T-helper 9 cell (primary cell): ENCODE measurements around the gene CYP2J2.
"Not testable (repeated sequence)": the region's sequence is repeated elsewhere in the genome, so short reads cannot be mapped to it uniquely, and the experiment has no call there.

Experiments used
- DNase-seq: peaks from one replicate; pipeline ENCODE4 v3.0.0-alpha.2; 2020

The CYP2J2 gene

DNA sequence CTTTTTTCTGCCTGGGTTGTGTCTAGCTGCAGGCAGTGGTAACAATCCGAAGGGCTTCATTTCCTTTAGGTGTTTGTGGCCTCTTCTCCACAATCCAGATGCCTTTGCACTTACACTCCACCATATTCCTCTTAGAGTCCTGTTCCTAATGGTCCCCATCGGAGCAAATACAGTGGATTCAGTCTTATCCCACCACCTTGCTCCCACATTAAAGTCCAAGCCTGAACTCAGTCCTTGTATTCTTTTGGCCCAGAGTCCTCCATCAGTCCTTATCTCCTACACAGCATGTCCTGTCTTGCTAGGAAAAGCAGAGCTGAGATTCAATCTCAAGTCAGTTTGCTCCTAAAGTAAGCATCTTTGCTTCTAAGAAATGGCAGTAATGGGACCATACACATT is 8.8 kb downstream of the CYP2J2 start:
- DNase-seq, result no peak

DNA sequence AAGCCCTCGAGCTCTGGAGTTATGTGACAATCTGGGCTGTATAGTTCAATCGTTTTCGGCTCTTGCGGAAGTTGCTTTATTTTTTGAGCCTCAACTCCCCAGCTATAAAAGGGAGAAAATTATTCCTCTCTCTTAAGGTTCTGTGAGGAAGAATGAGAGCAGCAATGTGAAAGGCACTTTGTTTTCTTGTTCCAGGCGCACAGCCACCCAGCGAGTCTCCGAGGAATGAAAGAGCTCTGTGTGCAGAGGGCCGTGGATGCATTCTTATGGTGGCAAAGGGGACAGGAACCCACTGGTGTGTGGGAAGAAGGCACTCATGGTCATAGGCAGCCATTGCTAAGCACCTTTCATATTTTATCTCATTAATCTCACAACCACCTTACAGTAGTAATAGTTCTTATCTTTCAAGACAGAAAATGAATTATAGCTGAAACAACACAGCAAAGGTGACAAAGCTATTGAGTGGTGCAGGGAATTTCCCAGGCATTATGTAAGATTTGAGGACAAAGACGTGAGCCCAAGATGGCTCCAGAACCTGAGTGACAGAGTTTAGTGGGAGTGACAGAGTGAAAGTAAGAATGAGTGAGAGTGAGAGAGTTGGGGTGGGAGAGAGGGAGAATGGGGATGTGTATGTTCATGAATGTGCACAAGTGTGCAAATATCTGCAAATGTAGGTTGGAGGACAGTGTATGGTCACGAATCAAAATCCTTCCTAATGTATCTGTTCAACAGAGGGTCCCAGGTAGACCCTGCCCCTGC is 9.4 kb downstream of the CYP2J2 start:
- no peak for DNase-seq

DNA sequence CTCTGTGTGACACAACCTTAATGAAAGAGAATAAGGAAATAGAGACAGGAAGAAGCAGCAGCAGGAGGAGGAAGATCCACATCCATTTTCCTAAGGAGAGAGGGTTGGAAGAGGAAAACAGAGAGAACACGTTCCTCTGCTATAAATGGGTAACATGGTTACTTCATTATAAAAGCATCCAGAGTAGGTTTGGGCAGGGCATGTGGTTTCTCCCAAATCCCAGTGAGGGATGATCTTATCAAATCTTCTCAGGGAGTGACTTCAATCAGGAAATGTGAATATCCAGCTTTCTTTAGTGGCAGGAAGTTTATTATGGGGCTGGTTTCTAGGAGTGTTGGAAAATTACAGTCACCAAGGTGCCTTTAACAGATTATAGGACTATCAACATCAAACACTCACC is 11.1 kb downstream of the CYP2J2 start:
- no peak for DNase-seq

DNA sequence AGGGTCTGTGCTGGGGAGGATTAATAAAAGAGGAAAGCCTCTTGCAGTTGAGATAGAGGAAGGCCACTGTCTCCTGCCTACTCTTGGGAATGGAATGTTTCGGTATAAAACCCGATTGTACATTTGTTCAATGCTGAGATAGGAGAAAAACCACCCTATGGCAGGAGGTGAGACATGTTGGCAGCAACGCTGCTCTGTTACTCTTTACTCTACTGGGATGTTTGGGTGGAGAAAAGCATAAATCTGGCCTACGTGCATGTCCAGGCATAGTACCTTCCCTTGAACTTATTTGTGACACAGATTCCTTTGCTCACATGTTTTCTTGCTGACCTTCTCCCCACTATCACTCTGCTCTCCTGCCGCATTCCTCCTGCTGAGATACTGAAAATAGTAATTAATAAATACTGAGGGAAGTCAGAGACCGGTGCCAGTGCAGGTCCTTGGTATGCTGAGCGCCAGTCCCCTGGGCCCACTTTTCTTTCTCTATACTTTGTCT is 11.7 kb downstream of the CYP2J2 start:
- not testable (repeated sequence) for DNase-seq

DNA sequence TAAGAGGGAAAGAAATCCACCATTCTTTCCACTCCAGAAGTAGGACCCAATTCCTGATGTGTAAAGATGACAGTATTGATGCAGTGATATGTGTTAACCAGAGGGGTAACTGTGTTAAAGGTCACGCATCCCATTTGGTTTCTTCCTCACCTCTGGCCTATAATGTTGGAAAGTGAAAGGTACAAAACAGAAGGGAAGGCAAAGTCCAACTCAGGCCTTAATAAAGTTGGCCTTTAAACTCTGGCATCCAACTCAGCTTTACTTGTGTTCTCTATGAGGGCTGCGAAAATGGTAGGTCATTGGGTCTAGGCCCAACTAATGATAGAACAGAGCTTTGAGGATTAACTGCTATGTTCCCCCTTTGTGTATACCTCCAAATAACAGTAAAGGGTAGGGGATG is 17.9 kb downstream of the CYP2J2 start:
- DNase-seq, result no peak

DNA sequence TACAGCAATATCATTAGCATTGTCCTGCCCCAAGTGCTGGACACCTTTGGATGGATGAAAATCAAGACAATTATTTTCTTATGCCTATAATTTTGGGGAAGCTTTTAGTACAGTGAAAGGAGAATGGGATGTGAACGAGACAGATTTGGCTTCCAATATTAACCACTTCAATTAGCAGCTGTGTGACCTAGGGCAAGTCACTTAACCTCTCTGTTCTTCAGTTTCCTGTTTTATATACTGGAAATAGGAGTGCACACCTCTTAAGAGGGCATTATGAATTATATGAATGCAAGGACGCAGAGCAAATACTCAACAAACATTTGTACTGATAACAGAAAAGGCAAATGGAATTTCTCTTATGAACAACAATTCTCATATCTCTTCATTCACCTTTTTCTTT is 18.5 kb downstream of the CYP2J2 start:
- DNase-seq, result no peak

DNA sequence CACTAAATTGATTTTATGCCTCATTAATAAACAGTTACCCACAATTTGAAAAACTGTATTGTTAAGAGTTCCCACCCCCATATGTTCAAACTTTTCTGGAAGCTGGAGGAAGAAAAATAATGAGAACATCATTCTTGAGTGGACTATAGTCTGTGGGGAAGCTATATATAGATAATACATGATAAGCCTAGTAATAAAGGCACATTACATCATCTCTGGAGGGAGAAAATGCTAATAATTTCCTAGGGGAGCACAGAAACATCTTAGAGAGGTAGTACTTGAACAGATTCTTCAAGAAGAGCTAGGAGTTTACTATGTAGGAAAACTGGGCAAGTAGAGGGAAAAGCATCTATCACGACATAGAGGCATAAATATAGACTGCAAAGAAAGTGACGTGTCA is 19.6 kb downstream of the CYP2J2 start:
- no peak for DNase-seq

DNA sequence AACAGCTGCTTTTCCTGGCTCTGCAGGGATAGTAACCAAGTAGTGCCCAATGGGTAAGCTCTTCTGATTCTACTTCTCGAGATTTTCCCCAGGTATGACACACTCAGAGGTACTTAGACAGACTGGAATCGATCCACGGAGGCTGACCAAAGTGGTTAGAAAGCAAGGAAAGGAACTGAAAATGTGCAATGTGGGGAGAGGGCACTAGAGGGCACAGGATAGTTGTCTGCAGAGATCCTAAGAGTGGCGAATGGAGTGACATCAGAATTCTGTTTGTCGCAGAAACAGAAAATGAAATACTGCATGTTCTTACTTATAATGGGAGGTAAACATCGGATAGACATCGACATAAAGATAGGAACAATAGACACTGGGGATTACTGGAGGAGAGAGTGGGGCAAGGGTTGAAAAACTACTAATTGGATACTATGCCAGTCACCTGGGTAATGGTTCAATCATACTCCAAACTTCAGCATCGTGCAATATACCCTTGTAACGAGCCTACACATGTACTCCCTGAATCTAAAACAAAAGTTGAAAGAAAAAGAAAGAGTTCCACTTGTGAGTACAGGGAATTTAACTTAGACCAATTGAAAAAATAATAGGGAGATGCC is 23.3 kb downstream of the CYP2J2 start:
- no peak for DNase-seq

DNA sequence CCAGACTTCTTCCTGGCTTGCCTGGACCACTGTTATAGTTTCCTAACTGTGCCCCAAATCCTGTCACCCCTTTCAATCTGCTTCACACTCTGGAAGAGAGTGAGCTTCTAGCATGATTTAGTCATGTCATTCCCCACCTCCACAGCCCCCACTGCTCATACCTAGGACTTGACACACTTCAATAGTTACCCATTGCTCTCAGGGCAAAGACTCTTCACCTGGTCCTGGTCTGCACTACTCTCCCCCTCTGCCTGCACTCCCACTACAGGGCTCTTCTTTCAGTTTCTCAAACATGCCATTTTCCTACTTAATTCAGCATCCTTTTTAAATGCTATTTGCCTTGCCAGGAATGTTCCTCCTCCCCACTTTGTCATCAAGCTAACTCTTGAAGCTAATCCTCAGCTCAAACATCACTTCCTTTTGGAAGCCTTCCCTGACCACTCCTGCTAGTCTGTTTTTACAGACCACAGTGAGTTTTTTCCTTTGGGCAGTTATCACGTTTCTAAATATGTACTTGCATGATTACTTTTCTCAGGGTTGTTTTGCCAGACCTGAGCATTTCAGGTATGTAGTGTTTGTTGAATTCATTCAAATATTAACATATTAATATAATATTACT is 24.7 kb downstream of the CYP2J2 start:
- no peak for DNase-seq

DNA sequence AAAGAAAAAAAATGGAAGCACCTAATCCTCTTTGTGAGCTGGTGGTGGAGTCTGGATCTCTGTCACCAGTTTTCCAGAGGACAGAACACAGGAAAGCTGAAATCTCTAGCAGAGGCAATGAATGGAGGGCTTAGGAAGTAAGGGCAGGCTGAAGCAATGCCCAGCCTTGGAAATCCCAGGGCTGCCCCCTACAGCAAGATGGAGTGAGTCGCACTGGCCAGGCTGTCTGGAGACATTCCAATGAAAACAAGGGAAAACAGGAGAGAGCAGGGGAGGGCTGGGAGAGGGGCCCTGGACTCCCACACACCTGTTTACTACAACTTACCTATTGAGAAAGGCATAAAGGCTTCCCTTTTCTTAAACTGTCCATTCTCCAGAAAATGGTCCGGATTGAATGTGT is 25.9 kb downstream of the CYP2J2 start:
- no peak for DNase-seq

DNA sequence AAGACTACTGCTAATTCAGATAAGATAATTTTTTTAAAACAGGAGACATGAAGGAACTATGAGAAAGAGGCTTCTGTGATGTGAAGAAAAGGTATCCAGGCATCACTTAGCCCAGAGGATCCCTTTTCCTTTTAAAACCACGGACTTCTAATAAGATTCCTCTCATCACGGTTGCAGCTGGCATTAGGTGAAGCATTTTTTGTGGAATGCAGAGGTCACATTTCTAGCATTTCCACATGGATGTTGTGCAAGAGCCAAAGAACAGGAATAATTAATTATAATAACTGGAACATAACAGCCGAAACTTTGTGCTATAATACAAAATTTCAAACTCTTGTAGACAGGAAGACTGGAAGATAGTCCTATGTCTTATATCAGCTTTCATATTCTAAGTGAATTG is 27.6 kb downstream of the CYP2J2 start:
- DNase-seq, result no peak

DNA sequence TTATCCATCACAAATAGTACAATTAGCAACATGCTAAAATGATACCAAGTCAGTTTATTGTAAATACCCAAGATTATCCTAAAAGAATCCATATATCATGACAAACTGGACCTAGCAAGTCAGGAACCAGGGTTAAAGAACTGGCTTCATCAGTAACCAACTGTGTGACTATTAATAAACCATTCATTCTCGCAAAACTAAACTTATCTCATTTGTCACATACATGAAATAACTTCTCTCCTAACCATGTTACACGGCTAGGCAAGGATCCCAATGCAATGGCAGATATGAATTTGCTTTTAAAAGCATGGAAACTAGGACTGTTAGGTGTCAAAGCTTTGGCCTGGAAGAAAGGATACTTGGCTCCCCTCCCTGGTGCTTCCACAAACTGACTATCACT is 29.4 kb downstream of the CYP2J2 start:
- no peak for DNase-seq

DNA sequence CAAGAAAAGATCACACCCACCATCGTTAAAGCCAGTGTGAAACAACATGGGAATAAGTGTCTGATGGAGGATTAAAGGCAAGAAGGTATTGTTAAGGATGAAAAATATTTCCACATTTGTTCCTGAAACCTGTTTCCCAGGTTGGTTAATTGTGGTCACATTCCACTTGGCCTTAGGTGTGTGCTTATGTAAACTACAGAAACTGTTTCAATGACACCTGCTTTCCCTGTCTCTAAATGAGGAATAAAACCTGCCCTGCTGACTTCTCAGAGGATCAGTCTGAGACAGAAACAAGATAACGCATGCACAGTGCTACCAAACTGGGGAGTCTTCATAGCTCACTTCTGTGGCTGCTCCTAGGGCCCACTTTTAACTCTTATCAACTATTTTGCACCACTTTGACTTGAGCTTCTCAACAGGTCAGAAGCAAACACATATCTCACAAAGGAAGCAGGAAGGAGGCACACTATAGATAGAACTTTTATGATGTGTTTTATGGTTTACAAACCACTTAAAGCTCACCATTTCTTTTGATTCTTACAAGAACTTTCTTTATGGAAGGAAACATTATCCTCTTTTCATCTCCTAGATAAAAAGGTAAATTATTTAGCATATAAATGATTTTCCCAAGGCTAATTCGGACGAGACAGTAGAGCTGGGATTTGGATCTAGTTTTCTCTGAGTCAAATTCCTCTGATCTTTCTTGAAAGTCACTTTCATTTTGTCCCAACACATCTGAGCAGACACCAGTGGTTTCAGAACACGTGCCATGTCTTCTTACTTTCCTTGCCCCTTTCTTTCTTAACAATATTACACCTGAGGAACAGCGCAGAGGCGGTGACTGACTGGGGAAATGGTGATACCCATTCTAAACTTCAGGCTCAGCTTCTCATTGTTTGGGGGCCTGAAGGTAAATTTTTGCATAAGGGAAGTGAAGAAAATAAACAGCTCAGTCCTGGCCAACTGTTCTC is 33.4 kb downstream of the CYP2J2 start:
- DNase-seq, result no peak

DNA sequence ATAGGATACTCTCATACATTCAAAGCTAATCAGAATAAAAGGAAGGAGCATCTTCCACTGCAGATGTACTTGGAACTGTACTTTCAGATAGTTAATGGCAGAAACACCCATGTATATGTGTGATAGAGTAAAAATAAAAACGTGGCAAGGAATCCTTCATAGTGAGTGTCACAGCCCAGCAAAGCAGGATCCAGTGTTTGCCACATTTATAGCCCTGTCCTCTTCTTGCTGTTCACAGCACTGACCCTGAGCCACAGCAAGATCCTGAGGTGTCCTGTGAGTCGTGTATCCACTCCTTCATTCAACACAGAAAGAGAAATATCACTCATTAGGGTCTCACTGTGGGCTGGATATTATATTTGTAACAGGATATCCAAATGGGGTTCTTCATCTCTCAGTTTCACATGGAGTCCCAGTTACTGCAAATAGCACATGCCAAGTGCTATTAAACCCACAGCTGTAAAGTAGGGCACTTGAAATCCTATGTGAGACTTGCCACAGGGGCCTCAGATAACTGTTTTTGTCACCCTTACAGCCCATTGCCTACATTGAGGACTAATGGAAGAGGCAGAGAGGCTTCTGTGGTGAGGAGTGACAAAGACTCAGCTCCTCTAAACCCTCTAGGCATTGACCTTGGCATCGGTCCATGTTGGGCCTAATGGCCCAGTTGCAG is 41.3 kb downstream of the CYP2J2 start:
- no peak for DNase-seq

DNA sequence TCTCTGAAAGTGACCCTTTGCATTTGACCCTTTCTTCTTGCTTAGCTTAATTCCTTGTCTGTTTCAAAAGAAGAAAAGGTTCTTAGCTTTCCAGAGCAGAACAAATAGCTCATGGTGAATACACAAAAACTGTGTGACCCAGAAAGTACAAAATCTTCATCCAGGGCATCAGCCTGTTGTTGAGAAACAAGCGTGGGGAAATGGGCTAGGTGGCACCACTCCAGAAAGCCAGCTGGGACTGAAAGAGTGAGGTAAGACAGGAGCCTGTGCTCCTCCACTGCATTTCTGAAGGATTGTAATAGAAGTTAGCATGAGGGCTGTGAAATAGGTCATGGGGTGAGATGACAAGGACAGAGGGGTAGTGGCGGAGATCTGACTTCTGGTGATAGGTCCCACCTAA is 45.8 kb downstream of the CYP2J2 start:
- no peak for DNase-seq

DNA sequence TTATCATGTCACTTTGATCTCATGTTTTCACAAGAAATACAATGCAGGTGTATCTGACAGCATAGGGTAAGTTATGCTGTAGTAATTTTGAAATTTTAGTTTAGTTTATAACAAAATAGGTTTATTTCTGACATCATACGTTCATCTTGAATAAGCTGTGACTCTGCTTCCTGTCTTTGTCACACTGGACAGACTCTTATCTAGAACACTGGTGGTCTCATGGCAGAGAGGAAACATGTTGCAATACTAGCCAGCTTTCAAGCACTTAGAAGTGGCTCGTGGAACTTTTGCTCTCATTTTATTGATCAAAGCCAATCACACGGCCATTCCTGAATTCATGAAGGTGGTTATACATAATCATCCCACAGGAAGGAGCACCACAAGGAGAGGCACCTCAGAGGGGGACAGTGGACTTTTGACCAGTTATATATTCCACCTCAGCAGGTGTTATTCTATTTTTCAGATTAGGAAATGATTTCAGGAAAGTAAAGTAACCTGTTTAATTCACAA is 46.5 kb downstream of the CYP2J2 start:
- DNase-seq, result no peak

DNA sequence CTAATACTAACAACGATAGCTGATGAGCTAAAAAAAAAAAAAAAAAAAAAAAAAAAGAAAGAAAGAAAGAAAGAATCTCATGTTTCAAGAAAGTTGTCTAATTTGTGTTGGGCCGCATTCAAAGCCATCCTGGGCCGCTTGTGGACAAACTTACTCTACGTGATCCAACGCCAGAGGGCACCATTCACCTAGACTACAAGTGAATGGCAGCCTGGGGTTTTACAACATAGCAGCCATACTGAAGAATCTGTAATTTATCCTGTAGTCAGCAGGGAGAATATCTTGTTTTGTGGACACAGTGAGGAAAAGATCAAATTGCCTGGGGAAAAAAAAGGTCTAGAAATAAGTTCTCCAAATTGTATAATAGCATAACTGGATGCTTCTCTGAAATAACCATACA is 47.0 kb downstream of the CYP2J2 start:
- peak; percentile 7 for DNase-seq

DNA sequence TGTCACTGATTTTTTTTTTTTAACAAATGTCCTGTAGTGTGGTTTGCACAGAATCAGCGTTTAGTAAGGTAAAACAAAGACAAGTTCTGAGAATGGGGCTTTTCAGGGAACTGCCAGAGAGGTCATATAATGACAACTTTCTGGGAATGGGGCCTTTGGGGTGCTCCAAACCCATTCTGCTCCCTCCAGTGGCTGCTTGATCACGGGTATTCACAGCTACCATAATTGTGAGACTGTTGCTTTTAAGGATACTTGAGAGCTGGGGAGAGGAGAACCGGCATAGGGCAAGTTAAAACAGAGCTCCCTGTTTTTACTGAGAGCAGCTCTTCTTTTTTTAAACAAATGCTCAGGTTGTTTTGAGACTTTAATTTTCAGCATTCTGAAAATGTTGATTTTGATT is 48.2 kb downstream of the CYP2J2 start:
- DNase-seq, result no peak

DNA sequence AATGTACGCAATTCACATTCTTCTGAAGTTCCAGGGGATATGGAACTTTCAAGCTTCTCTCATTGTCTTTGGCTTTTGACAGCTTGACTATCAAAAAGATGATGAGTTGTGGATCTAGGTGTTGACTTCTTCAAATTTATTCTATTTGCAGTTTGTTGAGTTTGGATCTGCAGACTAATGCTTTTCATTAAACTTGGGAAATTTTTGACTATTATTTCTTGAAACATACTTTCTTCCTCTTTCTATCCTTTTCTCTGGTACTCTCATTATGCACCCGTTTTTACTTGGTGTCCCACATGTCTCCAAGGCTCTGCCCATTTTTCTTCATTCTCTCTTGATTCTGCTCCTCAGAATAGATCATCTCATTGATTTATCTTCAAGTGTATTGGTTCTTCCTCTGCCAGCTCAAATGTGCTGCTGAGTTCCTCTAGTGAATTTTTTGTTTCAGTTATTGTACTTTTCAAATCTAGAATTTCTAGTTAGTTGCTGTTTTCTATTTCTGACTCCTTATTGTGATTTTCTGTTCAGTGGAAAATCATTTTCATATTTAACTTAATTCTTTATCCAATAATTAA is 49.4 kb downstream of the CYP2J2 start:
- DNase-seq, result no peak

DNA sequence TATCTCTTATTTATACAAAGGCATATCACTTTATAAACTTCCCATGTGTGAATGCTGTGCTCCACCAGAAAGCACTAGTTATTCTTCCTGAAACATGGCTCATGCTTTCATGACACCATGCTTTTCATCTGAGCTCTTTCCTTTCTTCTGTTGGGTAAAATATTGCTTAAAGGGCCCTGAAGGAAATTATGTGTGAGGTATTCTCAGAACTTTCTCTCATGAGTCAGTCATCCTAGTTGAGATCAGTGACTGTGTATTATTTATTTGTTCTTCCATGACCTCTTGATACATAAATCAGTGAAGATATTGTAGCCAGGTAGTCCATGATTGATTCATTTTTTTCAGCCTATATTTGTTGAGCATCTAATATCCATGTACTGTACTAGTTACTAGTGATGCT is 54.8 kb downstream of the CYP2J2 start:
- DNase-seq, result no peak

DNA sequence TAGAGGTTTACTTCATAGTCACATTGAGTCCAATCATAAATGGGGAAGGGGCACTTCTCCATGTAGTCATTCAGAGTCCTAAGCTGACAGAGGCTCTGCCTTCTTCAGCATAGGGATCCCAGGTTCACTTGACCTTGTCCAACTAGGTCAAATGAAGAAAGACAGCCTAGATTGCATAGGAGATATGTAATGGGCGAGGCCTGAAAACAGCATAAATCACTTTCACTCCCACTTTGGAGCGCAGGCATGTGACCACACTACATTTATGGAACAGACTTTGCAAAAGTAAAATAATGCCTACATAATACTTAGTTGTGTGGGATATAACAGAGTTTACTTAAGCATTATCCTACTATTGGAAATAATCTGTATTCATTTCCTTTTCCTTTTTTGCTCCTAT is 60.1 kb downstream of the CYP2J2 start:
- no peak for DNase-seq
